Measurements from ENCODE around the gene GALM. TPM values are rescaled to one million over a fixed set of nuclear protein-coding genes. Genes with fewer than 3 reads are reported as not detected.
"Not testable (repeated sequence)": the region's sequence is repeated elsewhere in the genome, so short reads cannot be mapped to it uniquely, and the experiment has no call there.

The GALM gene
- total RNA-seq, 2 donors from 2014 or later: 10.8 to 18.3 TPM

GRCh38 chr2:38668779-38669479, 3.0 kb downstream of the GALM start:
- DNase-seq (ENCODE audit: low spot score): no peak
- intact Hi-C loops (cut with DNase I): loop anchor here (5.0 to 10.0 kb wide), 2 partner anchors 54 to 72 kb away; no protein-coding TSS in a partner anchor

DNA sequence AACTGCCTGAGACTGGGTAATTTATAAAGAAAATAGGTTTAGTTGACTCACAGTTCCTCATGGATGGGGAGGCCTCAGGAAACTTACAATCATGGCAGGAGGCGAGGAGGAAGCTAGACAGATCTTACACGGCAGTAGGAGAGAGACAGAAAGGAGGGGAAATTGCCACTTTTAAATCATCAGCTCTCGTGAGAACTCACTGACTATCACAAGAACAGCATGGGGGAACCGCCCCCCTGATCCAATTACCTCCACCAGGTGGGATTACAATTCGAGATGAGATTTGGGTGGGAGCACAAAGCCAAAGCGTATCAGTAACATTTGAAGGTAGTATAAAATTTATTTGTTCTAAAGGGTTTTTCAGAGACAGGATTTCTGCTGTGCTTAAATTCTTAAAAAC, 5.4 kb downstream of the GALM start:
- no peak for DNase-seq (ENCODE audit: low spot score)
- intact Hi-C loops (cut with DNase I): no loop called here

- intact Hi-C loops (cut with DNase I): no loop called here
- no peak for DNase-seq (ENCODE audit: low spot score)
Observed at GRCh38 chr2:38671946-38672345, 6.0 kb downstream of the GALM start.

GRCh38 chr2:38672445-38673391, 6.8 kb downstream of the GALM start:
- no peak for DNase-seq (ENCODE audit: low spot score)
- intact Hi-C loops (cut with DNase I): no loop called here

DNA sequence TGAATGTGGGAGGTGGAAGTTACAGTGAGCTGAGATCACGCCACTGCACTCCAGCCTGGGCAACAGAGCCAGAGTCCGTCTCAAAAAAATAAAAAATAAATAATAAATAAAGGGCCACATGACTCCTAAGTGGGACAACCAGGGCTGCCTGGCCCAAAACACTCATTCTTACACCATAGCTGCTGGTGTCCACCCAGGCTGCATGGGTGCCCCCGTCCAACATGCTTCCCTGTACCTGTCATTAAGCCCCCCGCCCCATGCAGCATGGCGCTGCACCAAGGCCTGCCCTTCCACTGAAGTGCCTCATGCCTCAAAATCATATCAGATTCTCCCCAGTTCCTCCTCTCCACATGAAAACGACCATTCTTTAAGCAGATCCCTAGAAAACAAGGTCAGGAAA, 10.8 kb downstream of the GALM start:
- intact Hi-C loops (cut with DNase I): no loop called here
- DNase-seq (ENCODE audit: low spot score): no peak

DNA sequence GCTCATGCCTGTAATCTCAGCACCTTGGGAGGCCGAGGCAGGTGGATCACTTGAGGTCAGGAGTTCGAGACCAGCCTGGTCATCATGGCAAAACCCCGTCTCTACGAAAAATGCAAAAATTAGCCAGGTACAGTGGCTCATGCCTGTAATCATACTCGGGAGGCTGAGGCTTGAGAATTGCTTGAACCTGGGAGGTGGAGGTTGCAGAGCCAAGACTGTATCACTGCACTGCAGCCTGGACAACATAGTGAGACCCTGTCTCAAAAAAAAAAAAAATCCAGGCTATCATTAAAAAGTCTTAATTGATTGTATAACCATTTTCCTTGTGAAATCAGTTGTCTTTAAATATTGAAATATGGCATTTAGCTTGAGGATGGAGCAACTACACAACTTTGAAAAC, 15.0 kb downstream of the GALM start:
- intact Hi-C loops (cut with DNase I); DNase-seq (ENCODE audit: low spot score): not testable (repeated sequence)

GRCh38 chr2:38682008-38682575, 16.2 kb downstream of the GALM start:
- intact Hi-C loops (cut with DNase I): no loop called here
- DNase-seq (ENCODE audit: low spot score): no peak

DNA sequence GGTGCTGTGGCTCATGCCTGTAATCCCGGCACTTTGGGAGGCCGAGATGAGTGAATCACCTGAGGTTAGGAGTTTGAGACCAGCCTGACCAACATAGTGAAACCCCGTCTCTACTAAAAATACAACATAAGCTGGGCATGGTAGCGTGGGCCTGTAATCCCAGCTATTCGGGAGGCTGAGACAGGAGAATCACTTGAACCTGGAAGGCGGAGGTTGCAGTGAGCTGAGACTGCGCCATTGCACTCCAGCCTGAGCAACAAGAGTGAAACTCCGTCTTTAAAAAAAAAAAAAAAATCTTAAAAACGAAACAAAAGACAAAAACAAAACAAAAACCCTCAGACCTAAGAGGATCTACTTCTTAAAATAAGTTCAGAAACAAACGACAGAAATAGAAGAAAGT, 16.7 kb downstream of the GALM start:
- intact Hi-C loops (cut with DNase I); DNase-seq (ENCODE audit: low spot score): not testable (repeated sequence)

DNA sequence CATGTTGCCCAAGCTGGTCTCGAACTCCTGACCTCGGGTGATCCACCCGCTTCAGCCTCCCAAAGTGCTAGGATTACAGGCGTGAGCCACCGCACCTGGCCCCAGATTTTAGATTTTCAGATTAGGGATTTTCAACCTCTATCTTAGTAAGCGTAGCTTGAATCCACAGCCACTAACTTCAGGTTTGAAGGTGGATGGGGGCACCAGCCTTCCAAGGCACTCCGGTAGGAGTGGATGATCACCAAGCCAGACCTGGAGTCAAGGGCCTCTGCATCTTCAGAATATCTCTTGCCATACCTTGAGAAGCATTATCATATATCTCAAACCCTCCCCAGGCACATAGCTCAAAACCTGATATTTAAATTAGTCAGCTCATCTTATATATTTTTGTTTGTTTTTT, 17.9 kb downstream of the GALM start:
- no peak for DNase-seq (ENCODE audit: low spot score)
- intact Hi-C loops (cut with DNase I): no loop called here

GRCh38 chr2:38685116-38685735, 19.3 kb downstream of the GALM start:
- DNase-seq (ENCODE audit: low spot score): no peak
- intact Hi-C loops (cut with DNase I): no loop called here

DNA sequence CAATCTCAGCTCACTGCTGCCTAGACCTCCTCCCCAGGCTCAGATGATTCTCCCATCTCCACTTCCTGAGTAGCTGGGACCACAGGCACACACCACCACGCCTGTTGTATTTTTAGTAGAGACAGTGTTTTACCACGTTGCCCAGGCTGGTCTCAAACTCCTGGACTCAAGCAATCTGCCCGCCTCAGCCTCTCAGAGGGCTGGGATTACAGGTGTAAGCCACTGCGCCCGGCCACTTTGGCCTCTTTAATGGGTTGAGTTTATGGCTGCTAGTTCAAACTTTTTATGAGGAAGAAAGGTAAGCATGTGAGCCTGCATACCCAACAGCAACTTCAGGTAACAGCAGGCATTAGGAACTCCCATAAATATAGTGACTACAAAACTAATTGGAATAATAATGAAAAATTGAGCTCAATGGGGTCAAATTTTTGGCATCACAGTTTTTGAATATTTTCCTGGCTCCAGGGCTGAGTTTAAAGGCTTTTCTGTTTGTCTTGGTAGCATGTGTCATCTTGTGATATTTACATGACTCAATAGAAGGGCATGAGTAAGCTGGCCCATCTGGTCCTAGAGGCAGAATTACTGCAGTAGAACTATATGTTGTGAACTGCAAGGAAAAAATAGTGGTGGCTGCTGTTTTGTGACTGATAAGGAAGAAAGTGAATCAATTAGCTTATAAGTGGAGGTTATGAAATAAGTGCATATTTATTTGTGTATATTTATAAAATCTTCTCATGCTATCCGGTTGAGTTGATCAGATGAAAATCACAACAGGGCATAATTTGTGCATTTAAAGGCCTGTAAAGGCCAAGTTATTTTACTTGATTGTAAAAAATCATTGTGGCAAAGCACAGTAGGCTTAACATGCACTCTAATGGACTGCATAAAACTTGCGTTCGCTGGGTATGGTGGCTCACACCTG, 24.8 kb downstream of the GALM start:
- no peak for DNase-seq (ENCODE audit: low spot score)
- intact Hi-C loops (cut with DNase I): no loop called here

DNA sequence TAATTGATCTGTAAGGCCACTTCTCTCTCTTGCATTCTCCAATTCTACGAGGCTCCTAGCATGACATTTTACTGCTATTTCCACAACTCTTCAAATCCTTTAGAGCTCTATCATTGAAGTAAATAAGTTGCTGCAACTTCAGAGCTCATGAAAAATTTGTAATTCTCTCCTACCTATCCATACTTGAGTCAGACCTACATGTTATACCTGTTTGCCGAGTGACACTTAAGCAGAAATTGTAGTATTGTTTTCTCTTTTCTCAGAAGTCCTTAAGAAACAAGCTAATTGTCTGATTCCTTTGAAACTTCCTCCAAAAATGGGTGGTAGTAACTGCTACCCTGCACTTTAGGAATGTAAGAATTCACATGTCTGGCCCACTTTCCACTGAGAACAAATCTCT, 26.1 kb downstream of the GALM start:
- intact Hi-C loops (cut with DNase I): no loop called here
- no peak for DNase-seq (ENCODE audit: low spot score)

DNA sequence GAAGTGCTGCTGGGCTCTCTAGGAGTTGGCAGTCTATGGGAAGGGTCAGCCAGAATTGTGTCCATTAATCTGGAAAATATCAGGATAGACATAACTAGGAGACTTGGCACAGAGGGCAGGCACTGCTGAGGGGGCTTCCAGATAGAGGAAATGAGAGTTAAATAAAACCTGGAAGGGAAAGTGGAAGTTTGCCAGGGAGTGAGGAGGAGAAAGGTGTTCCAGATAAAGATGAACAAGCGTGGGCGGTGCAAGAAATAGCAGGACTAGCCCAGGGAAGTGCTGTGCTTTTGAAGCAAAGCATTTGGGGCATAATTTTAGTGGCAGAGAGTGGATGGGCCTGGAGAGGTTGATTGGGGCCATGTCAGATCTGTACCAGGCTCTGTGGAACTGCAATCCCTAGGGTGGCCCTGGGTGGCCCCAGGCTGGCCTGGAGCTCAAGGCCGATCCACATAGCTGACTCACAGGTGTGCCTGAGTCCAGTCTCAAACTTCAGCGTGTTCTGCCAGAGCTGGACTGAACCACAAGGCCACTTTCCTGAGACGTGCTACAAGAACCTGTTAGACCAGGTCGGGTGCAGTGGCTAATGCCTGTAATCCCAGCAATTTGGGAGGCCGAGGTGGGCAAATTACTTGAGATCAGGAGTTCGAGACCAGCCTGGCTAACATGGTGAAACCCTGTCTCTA, 26.9 kb downstream of the GALM start:
- intact Hi-C loops (cut with DNase I): no loop called here
- no peak for DNase-seq (ENCODE audit: low spot score)

- DNase-seq (ENCODE audit: low spot score): no peak
- intact Hi-C loops (cut with DNase I): no loop called here
Observed at GRCh38 chr2:38697116-38697840, 31.4 kb downstream of the GALM start.

GRCh38 chr2:38698467-38699003, 32.6 kb downstream of the GALM start:
- DNase-seq (ENCODE audit: low spot score): no peak
- intact Hi-C loops (cut with DNase I): no loop called here

- intact Hi-C loops (cut with DNase I): no loop called here
- DNase-seq (ENCODE audit: low spot score): no peak
Observed at GRCh38 chr2:38700113-38700785, 34.3 kb downstream of the GALM start.
